GM12878 (cell line): Measurements from ENCODE around the gene SPHK1.

Experiments used
- ASH2L ChIP-seq: fragments of 300-600, 200-600 bp; sonication (generic); IDR thresholded peaks from 2 replicates; pipeline ENCODE4 v1.6.1; 2017; ENCODE audit warnings: low read depth, mild to moderate bottlenecking, borderline replicate concordance
- ATF2 ChIP-seq: IDR thresholded peaks from 2 replicates; pipeline ENCODE4 v1.6.1; 2012; ENCODE audit warnings: low read length, inconsistent platforms
- ATF3 ChIP-seq: IDR thresholded peaks from 2 replicates; pipeline ENCODE4 v1.6.1; 2011; ENCODE audit warnings: low read depth, mild to moderate bottlenecking, low read length, moderate library complexity, borderline replicate concordance; ENCODE audit errors: extremely low read depth
- CTCF ChIP-seq, 3 experiments: IDR thresholded peaks in 2 of 3; conservative IDR thresholded peaks in 1 of 3; 2 replicates each; pipeline ENCODE4 v1.5.1; 2011; ENCODE audit warnings: low read depth in 3 of 3, low read length in 3 of 3, mild to moderate bottlenecking in 3 of 3, control low read depth in 2 of 3, moderate library complexity in 2 of 3, inconsistent platforms in 1 of 3, mixed read lengths in 1 of 3; ENCODE audit not compliant: control insufficient read depth in 2 of 3, insufficient read depth in 1 of 3; ENCODE audit errors: extremely low read depth in 1 of 3
- ELK1 ChIP-seq: IDR thresholded peaks from 2 replicates; pipeline ENCODE4 v1.6.1; 2012; ENCODE audit warnings: low read depth, low read length, improper control_type of control experiment
- GABPA ChIP-seq: IDR thresholded peaks from 2 replicates; pipeline ENCODE4 v1.6.1; 2014; ENCODE audit warnings: antibody characterized with exemption, low read depth, mild to moderate bottlenecking, inconsistent platforms
- HDAC2 ChIP-seq: fragments of 200-600 bp; sonication (generic); IDR thresholded peaks from 2 replicates; pipeline ENCODE4 v1.6.1; 2017
- KDM1A ChIP-seq: fragments of 200-600 bp; sonication (generic); IDR thresholded peaks from 2 replicates; pipeline ENCODE4 v1.6.1; 2016; ENCODE audit warnings: borderline replicate concordance
- MYC ChIP-seq: IDR thresholded peaks from 2 replicates; pipeline ENCODE4 v1.6.1; 2011; ENCODE audit warnings: mild to moderate bottlenecking, low read length, moderate library complexity, inconsistent platforms; ENCODE audit not compliant: insufficient read depth, insufficient replicate concordance, insufficient read length, severe bottlenecking
- POLR2A ChIP-seq: IDR thresholded peaks from 2 replicates; pipeline ENCODE4 v1.6.1; 2011; ENCODE audit warnings: low read depth, mild to moderate bottlenecking, low read length
- RCOR1 ChIP-seq: conservative IDR thresholded peaks from 2 replicates; pipeline ENCODE4 v1.6.1; 2012; ENCODE audit warnings: low read depth, low read length, improper control_type of control experiment
- RFX5 ChIP-seq: IDR thresholded peaks from 2 replicates; pipeline ENCODE4 v1.6.1; 2011; ENCODE audit warnings: low read depth, low read length, improper control_type of control experiment
- USF1 ChIP-seq: IDR thresholded peaks from 2 replicates; pipeline ENCODE4 v1.6.1; 2011; ENCODE audit warnings: borderline replicate concordance, low read depth, mild to moderate bottlenecking, moderate library complexity, mixed read lengths, low read length; ENCODE audit not compliant: insufficient read depth; ENCODE audit errors: extremely low read length
- ZNF24 ChIP-seq: fragments of 450-650 bp; IDR thresholded peaks from 2 replicates; pipeline ENCODE4 v1.6.1; 2017; ENCODE audit warnings: antibody characterized with exemption, mild to moderate bottlenecking

GRCh38 chr17:76422406-76422805 is 38.0 kb downstream of the SPHK1 start:
- TF ChIP-seq ZNF24 (no peak), ASH2L (no peak), RCOR1 (no peak), ATF3 (no peak), CTCF (IDR thresholded peaks at IDR 0.05 in 2 of 3, conservative IDR thresholded peaks at IDR 0.05 in 1 of 3; ENCODE audit: control insufficient read depth in 2 of 3, extremely low read depth in 1 of 3, insufficient read depth in 1 of 3, low read depth in 3 of 3, low read length in 3 of 3) (no peak), HDAC2 (no peak), GABPA (no peak), RFX5 (no peak), MYC (no peak), KDM1A (no peak), ATF2 (no peak), USF1 (no peak), ELK1 (no peak), POLR2A (no peak)
